Suppressor macrophage (primary cell): Measurements from ENCODE around the gene FAM114A1.
"Not testable (repeated sequence)": the region's sequence is repeated elsewhere in the genome, so short reads cannot be mapped to it uniquely, and the experiment has no call there.

Source experiments
- DNase-seq, 4 experiments: peaks; one replicate each; pipeline ENCODE4 v3.0.0-alpha.2; 2020 to 2022

The FAM114A1 gene

DNA sequence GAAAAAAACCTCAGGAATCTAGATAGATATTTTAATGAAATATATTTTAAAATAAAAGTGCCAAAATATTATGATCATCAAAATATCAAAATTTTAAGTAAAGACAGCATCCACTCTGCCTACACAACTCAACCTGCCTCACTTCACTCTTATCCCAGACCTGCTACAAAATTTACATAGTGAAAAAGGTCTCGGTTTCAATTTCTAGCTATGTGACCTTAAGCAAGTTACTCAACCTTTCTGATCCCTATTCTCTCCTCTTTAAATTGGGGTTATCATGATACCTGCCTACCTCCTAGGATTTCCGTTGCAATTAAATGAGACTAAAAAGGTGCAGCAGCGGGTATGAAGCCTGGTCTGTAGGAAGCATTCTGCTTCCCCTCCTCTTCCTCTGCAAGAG lies 72.9 kb downstream of the FAM114A1 start:
- no peak for DNase-seq

- peak; percentile 3 to 44 (median 20) for DNase-seq
These were observed 74.3 kb downstream of the FAM114A1 start for GRCh38 chr4:38941906-38942305.

- DNase-seq, result no peak
These were observed 75.7 kb downstream of the FAM114A1 start for GRCh38 chr4:38943343-38943742.

DNA sequence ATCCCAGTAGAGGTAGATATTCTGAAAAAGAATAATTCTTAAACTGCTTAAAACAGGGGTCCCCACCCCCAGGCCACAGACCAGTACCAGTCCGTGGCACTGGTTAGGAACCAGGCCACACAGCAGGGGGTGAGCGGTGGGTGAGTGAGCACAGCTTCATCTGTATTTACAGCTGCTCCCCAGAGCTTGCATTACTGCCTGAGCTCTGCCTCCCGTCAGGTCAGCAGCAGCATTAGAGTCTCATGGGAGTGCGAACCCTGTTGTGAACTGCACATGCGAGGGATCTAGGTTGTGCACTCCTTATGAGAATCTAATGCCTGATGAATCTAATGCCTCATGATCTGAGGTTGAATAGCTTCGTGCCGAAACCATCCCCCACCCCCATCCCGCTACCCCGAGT lies 76.8 kb downstream of the FAM114A1 start:
- no peak for DNase-seq

- DNase-seq, result no peak
These were observed 79.3 kb downstream of the FAM114A1 start for GRCh38 chr4:38946919-38947318.

DNA sequence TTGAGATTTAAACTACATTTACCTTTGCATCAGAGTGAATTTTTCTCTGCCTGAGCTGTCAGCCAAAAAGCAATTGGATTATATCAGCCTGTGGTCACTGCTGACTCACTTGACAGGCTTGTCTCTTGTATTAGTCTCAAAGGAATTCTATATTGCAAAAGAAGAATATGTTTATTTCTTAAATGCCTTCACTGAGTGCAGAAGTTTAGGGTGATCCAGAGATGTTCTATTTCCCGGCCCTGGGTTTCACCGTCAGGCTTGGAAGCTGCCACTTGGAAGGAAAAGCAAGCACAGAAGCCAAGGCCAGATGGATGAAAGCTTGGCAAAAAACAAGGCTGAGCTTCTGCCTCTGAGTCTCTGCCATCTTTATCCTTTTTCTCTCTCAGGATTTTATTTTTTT lies 80.9 kb downstream of the FAM114A1 start:
- no peak for DNase-seq

DNA sequence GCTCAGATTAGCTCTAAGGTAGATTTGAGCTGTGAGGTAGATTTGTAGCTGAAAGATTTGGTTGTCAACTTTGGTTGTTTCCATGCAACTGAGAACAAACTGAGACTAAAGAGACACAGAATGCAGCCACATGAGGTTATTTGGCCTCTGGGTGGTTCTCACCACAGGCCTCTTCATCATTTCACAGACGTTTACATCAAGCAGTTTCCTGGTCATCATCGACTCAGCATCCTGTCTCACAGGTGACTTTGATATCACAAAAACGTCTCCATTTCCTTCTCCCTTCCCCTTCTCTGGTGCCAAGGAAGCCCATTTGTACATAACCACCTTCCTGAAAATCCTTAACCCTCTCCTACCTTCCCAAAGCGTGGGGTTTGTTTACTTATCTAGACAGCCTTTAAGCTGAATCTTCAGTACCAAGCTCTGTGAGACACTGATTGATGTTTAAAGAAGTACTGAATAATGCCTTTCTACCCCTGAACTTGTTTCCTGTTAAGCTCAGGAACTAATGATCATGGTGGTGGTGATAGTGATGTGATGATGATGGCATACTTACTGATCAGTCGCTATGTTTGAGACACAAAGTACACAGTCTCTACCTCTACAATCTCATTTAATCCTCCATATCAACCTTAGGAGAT lies 81.9 kb downstream of the FAM114A1 start:
- no peak for DNase-seq

DNA sequence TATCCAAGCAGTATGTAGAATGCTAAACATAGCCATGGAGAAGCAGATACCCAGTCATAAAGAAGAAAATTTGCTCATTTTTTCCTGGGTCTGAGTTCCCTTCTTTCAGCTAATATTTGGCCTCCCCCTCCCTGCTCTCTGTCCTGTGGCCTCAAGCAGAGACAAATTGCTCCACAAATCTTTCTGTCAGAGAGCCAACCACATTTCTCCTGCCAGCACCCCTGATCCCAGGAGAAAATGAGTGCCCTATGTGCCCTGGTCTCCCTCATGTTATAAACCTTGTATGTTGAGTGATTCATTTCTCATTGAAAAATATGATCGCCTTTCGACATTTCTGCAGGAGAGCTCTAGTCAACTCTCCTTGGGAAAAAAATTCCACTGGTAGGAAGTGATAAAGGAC lies 82.6 kb downstream of the FAM114A1 start:
- no peak for DNase-seq

GRCh38 chr4:38950734-38951133 lies 83.1 kb downstream of the FAM114A1 start:
- DNase-seq, result no peak

- DNase-seq, result no peak
These were observed 84.0 kb downstream of the FAM114A1 start for GRCh38 chr4:38951598-38951997.

DNA sequence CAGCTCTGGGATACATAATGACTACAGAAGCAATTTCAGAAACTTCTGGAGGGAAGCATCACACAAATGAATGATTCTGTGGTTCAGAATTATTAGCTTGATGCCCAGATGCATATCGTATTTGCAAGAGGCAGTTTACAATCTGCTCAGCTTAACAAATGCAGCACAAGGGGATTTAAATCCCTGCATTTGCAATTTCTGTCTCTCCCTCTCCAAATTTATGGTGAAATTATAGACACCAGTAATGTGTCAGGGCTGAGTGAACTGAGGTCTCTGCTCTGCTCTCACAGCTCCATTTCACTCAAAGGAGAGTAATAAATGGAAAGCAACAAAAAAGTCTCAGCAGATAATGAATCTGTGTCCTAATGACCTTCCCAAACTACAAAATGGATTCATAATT lies 84.4 kb downstream of the FAM114A1 start:
- no peak for DNase-seq

- DNase-seq, result no peak
These were observed 87.1 kb downstream of the FAM114A1 start for GRCh38 chr4:38954727-38955126.

- DNase-seq, result no peak
These were observed 88.4 kb downstream of the FAM114A1 start for GRCh38 chr4:38955957-38956356.

DNA sequence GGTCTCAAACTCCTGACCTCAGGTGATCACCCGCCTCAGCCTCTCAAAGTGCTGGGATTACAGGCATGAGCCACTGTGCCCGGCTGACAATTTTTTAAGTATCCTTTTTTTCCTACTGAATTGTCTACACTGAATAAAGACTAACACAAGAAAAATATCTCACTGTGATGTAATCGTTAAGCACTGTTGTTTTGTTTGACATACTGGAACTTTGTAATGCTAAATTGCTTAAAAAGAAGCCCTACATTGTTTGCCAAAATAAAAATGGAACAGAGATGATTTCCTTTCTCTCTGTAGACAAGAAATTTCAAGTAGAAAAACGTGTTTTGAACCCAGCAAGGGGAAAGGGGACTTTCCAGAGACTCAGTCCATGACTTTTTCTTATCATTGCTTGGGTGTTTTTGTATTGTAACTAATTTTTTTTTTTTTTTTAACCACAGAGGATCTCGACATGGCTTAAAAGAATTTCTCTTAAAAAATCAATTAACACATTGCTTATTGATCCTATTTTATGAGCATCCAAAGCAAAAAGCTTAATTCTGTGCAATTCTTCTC lies 89.7 kb downstream of the FAM114A1 start:
- DNase-seq, result no peak

DNA sequence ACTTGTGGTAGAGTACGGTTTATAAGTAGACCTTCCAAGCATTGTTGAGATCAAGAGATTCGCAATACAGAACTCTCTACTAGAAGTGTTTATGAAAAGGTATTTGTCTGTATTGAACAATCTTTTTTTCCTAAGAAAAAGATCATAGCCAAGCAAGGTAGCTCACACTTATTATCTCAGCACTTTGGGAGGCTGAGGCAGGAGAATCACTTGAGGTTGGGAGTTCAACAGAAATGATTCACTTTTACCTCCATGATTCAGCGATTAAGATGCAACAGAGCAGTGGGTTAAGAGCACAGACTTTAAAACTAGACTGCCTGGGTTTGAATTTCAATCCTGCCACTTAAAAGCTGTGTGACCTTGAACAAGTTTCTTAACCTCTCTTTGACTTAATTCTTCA lies 90.3 kb downstream of the FAM114A1 start:
- no peak for DNase-seq

- DNase-seq, result no peak
These were observed 91.0 kb downstream of the FAM114A1 start for GRCh38 chr4:38958453-38959190.

DNA sequence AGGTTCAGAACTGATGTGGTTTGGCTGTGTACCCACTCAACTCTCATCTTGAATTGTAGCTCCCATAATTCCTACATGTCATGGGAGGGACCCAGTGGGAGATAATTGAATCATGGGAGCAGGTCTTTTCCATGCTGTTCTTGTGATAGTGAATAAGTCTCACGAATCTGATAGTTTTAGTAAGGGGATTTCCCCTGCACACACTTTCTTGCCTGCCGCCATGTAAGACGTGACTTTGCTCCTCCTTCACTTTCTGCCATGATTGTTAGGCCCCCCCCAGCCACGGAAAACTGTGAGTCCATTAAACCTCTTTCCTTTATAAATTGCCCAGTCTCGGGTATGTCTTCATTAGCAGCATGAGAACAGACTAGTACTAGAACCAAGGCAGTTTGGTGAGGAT lies 91.6 kb downstream of the FAM114A1 start:
- not testable (repeated sequence) for DNase-seq

DNA sequence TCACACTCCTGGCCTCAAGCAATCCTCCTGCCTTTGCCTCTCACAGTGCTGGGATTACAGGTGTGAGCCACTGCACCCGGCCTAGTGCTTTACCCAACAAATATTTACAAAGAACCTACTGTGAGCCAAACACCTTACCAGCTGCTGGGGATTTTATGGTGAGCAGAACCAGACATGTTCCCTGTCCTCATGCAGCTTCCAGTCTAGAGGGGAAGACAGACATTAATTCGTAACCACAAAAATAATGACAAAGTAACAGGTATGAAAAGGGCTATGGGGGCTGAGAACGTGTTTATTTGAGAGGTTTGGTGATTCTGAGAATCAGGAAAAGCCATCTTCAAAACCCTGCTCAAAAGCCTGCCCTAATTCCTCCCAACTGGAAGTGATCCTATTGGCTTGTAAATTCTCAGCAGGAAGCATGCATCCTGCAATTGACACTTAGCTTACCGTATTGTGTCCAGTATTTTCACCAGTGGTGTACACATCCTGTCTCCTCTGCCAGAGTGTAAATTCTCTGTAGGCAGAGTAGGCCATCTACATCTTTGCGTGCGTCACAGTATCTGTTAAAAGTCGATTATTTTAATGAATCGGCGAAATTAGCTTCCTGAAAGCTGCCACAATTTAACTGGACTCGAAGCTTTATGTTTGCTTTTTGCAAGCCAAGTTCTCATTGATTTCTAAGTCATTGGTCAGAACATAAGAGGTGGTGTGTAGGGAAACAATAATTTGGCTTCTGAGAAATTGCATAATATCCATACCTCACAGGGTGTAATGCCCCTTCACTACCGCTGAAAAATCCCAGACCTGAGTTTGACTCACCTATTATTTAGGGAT lies 97.6 kb downstream of the FAM114A1 start:
- no peak for DNase-seq

DNA sequence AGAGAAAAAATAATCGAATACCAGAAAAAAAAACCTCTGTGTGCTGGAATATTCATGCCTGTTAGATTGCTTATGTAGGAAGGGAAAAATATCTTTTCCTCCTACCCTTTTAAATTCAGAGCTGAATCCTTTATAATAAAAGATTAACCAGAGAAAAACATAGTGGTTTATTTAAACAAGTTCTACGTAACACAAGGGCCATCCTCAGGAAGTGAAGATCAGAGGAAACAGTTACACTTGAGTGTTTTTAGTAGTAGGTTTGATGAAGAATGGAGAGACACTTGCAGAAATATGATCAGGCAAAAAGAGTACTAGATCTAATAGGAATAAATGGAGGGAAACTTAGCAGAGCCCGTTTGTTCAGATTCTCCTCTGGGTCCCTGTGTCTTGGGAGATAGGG lies 98.3 kb downstream of the FAM114A1 start:
- DNase-seq, result no peak

DNA sequence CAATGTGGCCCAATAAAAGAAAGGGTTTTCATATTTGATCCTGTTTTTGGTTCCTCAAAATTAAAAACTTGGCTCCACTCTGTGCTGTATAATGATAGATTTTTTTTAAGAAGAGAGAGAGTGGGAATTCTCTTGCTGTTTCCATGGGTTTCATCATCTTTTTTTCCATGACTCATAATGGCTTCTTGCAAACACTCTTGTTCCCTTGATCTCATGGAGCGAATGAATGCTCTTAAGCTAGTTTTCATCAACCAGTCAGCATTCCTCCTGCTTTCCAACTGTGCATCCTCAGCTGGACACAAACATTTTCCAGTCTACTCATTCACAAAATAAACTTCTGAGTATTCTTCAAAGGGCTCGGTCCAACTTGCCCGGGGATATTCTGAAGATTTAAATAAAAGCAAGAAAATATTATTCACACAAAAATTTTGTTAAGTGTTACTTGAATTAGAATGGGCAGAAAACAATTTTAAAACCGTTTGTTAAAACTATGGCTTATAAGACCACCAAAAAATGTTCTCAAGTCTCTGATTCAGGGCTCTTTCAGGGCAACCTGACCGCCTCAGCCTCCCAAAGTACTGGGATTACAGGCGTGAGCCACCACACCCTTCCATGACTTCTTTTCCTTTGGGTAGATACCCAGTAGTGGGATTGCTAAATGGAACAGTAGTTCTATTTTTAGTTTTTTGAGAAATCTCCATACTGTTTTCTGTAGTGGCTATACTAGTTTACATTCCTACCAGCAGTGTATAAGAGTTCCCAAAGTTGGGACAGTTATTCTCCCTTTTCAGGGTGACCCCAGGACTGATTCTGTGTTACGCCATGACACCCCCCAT lies 99.9 kb downstream of the FAM114A1 start:
- peak; percentile 15 to 64 (median 35) for DNase-seq

GRCh38 chr4:38968668-38969067 lies 101.1 kb downstream of the FAM114A1 start:
- DNase-seq, result no peak

DNA sequence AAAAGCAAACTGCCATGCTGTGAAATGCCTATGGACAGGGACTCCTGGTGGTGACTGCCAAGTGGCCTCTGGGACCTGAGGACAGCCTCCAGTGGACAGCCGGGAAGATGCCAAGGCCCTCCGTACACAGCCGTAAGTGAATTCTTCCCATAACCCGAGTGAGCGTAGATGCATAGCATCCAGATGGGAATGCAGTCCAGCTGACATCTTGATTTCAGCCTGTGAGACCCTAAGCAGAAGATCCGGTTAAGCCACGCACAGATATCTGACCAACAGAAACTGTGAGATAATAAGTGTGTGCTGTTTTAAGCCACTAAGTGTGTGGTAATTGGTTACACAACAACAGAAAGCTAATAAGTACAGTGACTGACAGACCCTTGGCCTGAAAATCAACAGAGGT lies 108.7 kb downstream of the FAM114A1 start:
- DNase-seq, result no peak
